ENCODE measurements around the gene RPL35A. TPM values are rescaled to one million over a fixed set of nuclear protein-coding genes. Genes with fewer than 3 reads are reported as not detected.

The RPL35A gene
- total and polyA plus RNA-seq, 9 of the 15 experiments (the other 6 are each of a cell fraction or from before 2014, with no cell fraction given): 1,475 to 2,942 (median 2,367) TPM

- no peak for TF ChIP-seq ZBTB7A (IDR thresholded peaks at IDR 0.05; ENCODE audit: borderline replicate concordance, control insufficient read depth, low read depth, low read length)
- no peak for TF ChIP-seq ZNF282 (CRISPR knock-in tag; IDR thresholded peaks at IDR 0.05)
Observed at GRCh38 chr3:197957790-197958133, 7.8 kb downstream of the RPL35A start (continued).

- Histone ChIP-seq H3K9me1 (ENCODE audit: control insufficient read depth, insufficient read depth, low read length) (no peaks in the 10 kb centered on the region), H3K4me2 (ENCODE audit: insufficient read depth, low read length) (peak overlapping the region; percentile 99), H3K9me3 (replicated peaks; ENCODE audit: control insufficient read depth, insufficient read depth, low read depth, low read length) (no peaks in the 10 kb centered on the region), H2AFZ (ENCODE audit: low read depth, low read length) (peak overlapping the region; percentile 84), H4K20me1 (replicated peaks; ENCODE audit: control insufficient read depth, insufficient read depth, low read length) (peaks cover 15% of the 10 kb centered on the region; the same call in 1 of the 2 replicates), H3K4me3 (peak overlapping the region; percentile 63), H3K9ac (ENCODE audit: insufficient read depth in 1 of 2, low read depth in 2 of 2, low read length in 2 of 2) (peak overlapping the region in 1 of 2 experiments; percentile 89; a peak in 2 of 4 replicates), H3K36me3 (ENCODE audit: control insufficient read depth, insufficient read depth, low read length) (peaks cover 39% of the 10 kb centered on the region), H3K27ac (ENCODE audit: extremely low read depth, low read depth, low read length) (peak overlapping the region; percentile 91), H3K27me3 (ENCODE audit: control insufficient read depth in 2 of 2, insufficient read depth in 2 of 2, low read length in 2 of 2) (no peaks in the 10 kb centered on the region), H3K79me2 (ENCODE audit: control insufficient read depth, insufficient read depth, low read length) (peaks cover 74% of the 10 kb centered on the region), H3K4me1 (replicated peaks in 1 of 2; ENCODE audit: control insufficient read depth in 2 of 2, insufficient read depth in 2 of 2, low read length in 2 of 2) (peaks cover 34 to 37% of the 10 kb centered on the region in 2 experiments)
- 23% methylated on average over 4 of the region's 4 CpGs for WGBS (ENCODE audit: insufficient coverage, low coverage, missing lambda C conversion rate)
- POLR2A ChIA-PET: interaction anchor here (0.5 to 2.2 kb wide), 6 partner anchors 8 to 1241 kb away, joined by 3 to 16 read pairs (median 4); partner anchors contain the start of gene RPL35A
- FAIRE-seq (no peak), ATAC-seq (no peak), DNase-seq (ENCODE audit: extremely low read depth in 1 of 4, low spot score in 3 of 4) (peak in 2 of 4 experiments; percentile 17 to 50)
- intact Hi-C loops (cut with micrococcal nuclease): loop anchor here (10.0 kb wide), 1 partner anchor 224 kb away; the partner anchor contains the start of gene RUBCN
- no TSS peak for BruUV-seq (replicated peaks)
- in situ Hi-C loops (cut with MboI): no loop called here
- CTCF ChIA-PET (ENCODE audit: low intra/inter-chr PET ratio): no interaction called here
- TF ChIP-seq, protein P1, sequence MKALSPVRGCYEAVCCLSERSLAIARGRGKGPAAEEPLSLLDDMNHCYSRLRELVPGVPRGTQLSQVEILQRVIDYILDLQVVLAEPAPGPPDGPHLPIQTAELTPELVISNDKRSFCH (CRISPR knock-in tag; IDR thresholded peaks at IDR 0.05): no peak
- TF ChIP-seq, protein P1 (tag; IDR thresholded peaks at IDR 0.05): no peak
- TF ChIP-seq ZNF586 (CRISPR knock-in tag; conservative IDR thresholded peaks at IDR 0.05) (0 out of 2 replicates have a peak, but pooled peaks have one; percentile 20), FOXA3 (CRISPR knock-in tag; conservative IDR thresholded peaks at IDR 0.05 in 1 of 2, IDR thresholded peaks at IDR 0.05 in 1 of 2) (peak in 1 of 2 experiments; percentile 22; a peak in 1 of 4 replicates), FOXK1 (CRISPR knock-in tag; IDR thresholded peaks at IDR 0.05; ENCODE audit: borderline replicate concordance) (no peak), ZNF436 (CRISPR knock-in tag; IDR thresholded peaks at IDR 0.05) (peak; percentile 23; the same call in 1 of the 2 replicates), MGA (IDR thresholded peaks at IDR 0.05) (peak; percentile 23; the same call in 1 of the 2 replicates)
Observed at GRCh38 chr3:197958346-197958745, 8.4 kb downstream of the RPL35A start.

All from K562 (cell line).